OCI-LY7 (cell line): ENCODE measurements around the gene NUP50. TPM values are rescaled to one million over a fixed set of nuclear protein-coding genes. Genes with fewer than 3 reads are reported as not detected.

ENCODE experiments used
- BruUV-seq: library from RNA; stranded (reverse); fragments of 400-500 nt; replicated peaks from 2 replicates; lab custom pipeline; 2021; lab: Mats Ljungman, UMichigan
- CTCF ChIA-PET: fragments of 300-600 bp; sonication (Branson Sonifier 250); formaldehyde crosslinking; loops from one replicate; lab custom pipeline; 2022; ENCODE audit warnings: antibody characterized with exemption; ENCODE audit not compliant: unreplicated experiment; lab: Charles Lee
- POLR2A ChIA-PET: fragments of 300-600 bp; sonication (Branson Sonifier 250); formaldehyde crosslinking; loops from one replicate; lab custom pipeline; 2022; ENCODE audit warnings: antibody characterized with exemption; lab: Charles Lee
- DNase-seq: peaks from one replicate; pipeline ENCODE4 v3.0.0-alpha.2; 2015; ENCODE audit warnings: low spot score
- H2AFZ ChIP-seq: fragments of 200-600 bp; sonication (generic), shearing (Covaris generic); 2 replicates; pipeline ENCODE4 v1.6.1; 2014; ENCODE audit warnings: mild to moderate bottlenecking, antibody characterized with exemption, low read length, moderate library complexity
- H3K27ac ChIP-seq: fragments of 200-600 bp; sonication (generic); 2 replicates; pipeline ENCODE4 v1.5.1; 2014; ENCODE audit warnings: mixed run types, low read depth, mild to moderate bottlenecking, moderate library complexity, low read length, inconsistent platforms; ENCODE audit not compliant: poor library complexity, severe bottlenecking
- H3K36me3 ChIP-seq: fragments of 200-600 bp; sonication (generic); 2 replicates; pipeline ENCODE4 v1.6.1; 2014; ENCODE audit warnings: mild to moderate bottlenecking, antibody characterized with exemption, low read length, moderate library complexity, mixed read lengths; ENCODE audit not compliant: insufficient read depth
- H3K4me1 ChIP-seq: fragments of 200-600 bp; sonication (generic); 2 replicates; pipeline ENCODE4 v1.5.1; 2014; ENCODE audit warnings: mild to moderate bottlenecking, low read length; ENCODE audit not compliant: insufficient read depth, poor library complexity, severe bottlenecking
- H3K4me2 ChIP-seq: fragments of 200-600 bp; sonication (generic); 2 replicates; pipeline ENCODE4 v1.6.1; 2014; ENCODE audit warnings: mild to moderate bottlenecking, low read length
- H3K4me3 ChIP-seq: fragments of 200-600 bp; sonication (generic); 2 replicates; pipeline ENCODE4 v1.5.1; 2014; ENCODE audit warnings: mild to moderate bottlenecking, low read depth, low read length; ENCODE audit not compliant: poor library complexity, severe bottlenecking
- H3K79me2 ChIP-seq: fragments of 200-600 bp; sonication (generic); 2 replicates; pipeline ENCODE4 v1.6.1; 2016; ENCODE audit warnings: low read depth, mild to moderate bottlenecking, low read length, moderate library complexity, mixed read lengths; ENCODE audit not compliant: insufficient read depth
- H3K9me2 ChIP-seq: fragments of 200-600 bp; sonication (generic); 2 replicates; pipeline ENCODE4 v1.6.1; 2016; ENCODE audit warnings: mild to moderate bottlenecking, low read length, mixed read lengths; ENCODE audit not compliant: insufficient read depth
- H3K9me3 ChIP-seq: fragments of 200-600 bp; sonication (generic); 2 replicates; pipeline ENCODE4 v1.6.1; 2014; ENCODE audit warnings: mild to moderate bottlenecking, mixed run types, low read length, mixed read lengths
- H4K20me1 ChIP-seq: fragments of 200-600 bp; sonication (generic); 2 replicates; pipeline ENCODE4 v1.6.1; 2014; ENCODE audit warnings: mild to moderate bottlenecking, antibody characterized with exemption, low read length, moderate library complexity, mixed read lengths; ENCODE audit not compliant: insufficient read depth
- CTCF ChIP-seq: fragments of 200-600 bp; sonication (generic); conservative IDR thresholded peaks from 2 replicates; pipeline ENCODE4 v1.5.1; 2014; ENCODE audit warnings: mild to moderate bottlenecking, antibody characterized with exemption, low read length, moderate library complexity, mixed read lengths
- EZH2phosphoT487 ChIP-seq: fragments of 200-600 bp; sonication (generic); IDR thresholded peaks from 2 replicates; pipeline ENCODE4 v1.6.1; 2018; ENCODE audit warnings: low read depth, borderline replicate concordance, mild to moderate bottlenecking, mixed run types, antibody characterized with exemption, low read length, moderate library complexity, mixed read lengths
- intact Hi-C: fragments of 100-400 bp; cut with micrococcal nuclease; formaldehyde crosslinking; loops from one replicate; pipeline ENCODE4 v1.10.0; 2022; ENCODE audit not compliant: unreplicated experiment
- total RNA-seq, 2 experiments: library from RNA; depleted of rRNA in 1 of 2; stranded (reverse); fragments of >200 nt in 1 of 2; shearing (Covaris generic) in 1 of 2; gene quantifications; 2 replicates each; pipeline ENCODE4 v1.2.3, GENCODE V29; 2014 to 2022

NUP50 gene
- total RNA-seq, 2 experiments from 2014 or later = 107 to 132 TPM

GRCh38 chr22:45130891-45131290 lies 32.8 kb upstream of the NUP50 start:
- H2AFZ ChIP-seq = no peak overlapping the region
- H3K9me3 ChIP-seq = peaks cover 13% of the 10 kb centered on the region; the same call in 1 of the 2 replicates
- H3K9me2 ChIP-seq = no peaks in the 10 kb centered on the region
- no peak overlapping the region for H3K27ac ChIP-seq
- DNase-seq = no peak
- H3K4me1 ChIP-seq = no peaks in the 10 kb centered on the region
- intact Hi-C loops = no loop called here
- no peaks in the 10 kb centered on the region for H3K79me2 ChIP-seq
- POLR2A ChIA-PET = no interaction called here
- no TSS peak for BruUV-seq
- no peak overlapping the region for H3K4me2 ChIP-seq
- TF ChIP-seq EZH2phosphoT487 (no peak), CTCF (no peak)
- H4K20me1 ChIP-seq = no peaks in the 10 kb centered on the region
- peaks cover 30% of the 10 kb centered on the region for H3K36me3 ChIP-seq
- H3K4me3 ChIP-seq = no peak overlapping the region
- CTCF ChIA-PET = no interaction called here

- Histone ChIP-seq H3K4me2 (no peak overlapping the region), H3K27ac (no peak overlapping the region), H3K79me2 (no peaks in the 10 kb centered on the region), H3K4me3 (no peak overlapping the region), H3K36me3 (peaks cover 32% of the 10 kb centered on the region), H3K4me1 (no peaks in the 10 kb centered on the region), H2AFZ (no peak overlapping the region), H3K9me2 (no peaks in the 10 kb centered on the region), H3K9me3 (peaks cover 13% of the 10 kb centered on the region; the same call in 1 of the 2 replicates), H4K20me1 (no peaks in the 10 kb centered on the region)
- CTCF ChIA-PET = no interaction called here
- intact Hi-C loops = no loop called here
- BruUV-seq = no TSS peak
- no peak for DNase-seq
- TF ChIP-seq CTCF (no peak), EZH2phosphoT487 (no peak)
- POLR2A ChIA-PET = no interaction called here
These were observed 32.0 kb upstream of the NUP50 start for GRCh38 chr22:45131749-45132148.

- no TSS peak for BruUV-seq
- H3K36me3 ChIP-seq = peaks cover 32% of the 10 kb centered on the region
- no peaks in the 10 kb centered on the region for H3K9me2 ChIP-seq
- DNase-seq = no peak
- H3K9me3 ChIP-seq = peaks cover 13% of the 10 kb centered on the region; the same call in 1 of the 2 replicates
- no peak overlapping the region for H3K4me2 ChIP-seq
- H3K4me1 ChIP-seq = no peaks in the 10 kb centered on the region
- no peaks in the 10 kb centered on the region for H4K20me1 ChIP-seq
- H3K4me3 ChIP-seq = no peak overlapping the region
- TF ChIP-seq EZH2phosphoT487 (no peak), CTCF (no peak)
- no peaks in the 10 kb centered on the region for H3K79me2 ChIP-seq
- intact Hi-C loops = no loop called here
- CTCF ChIA-PET = interaction anchor here (0.5 kb wide), 1 partner anchor 320 kb away, joined by 3 read pairs; no protein-coding TSS in a partner anchor
- POLR2A ChIA-PET = no interaction called here
- no peak overlapping the region for H3K27ac ChIP-seq
- no peak overlapping the region for H2AFZ ChIP-seq
These were observed 29.4 kb upstream of the NUP50 start for GRCh38 chr22:45134313-45134712.
